SK-N-MC (cell line): ENCODE results near the gene DDAH2.

Experiments used
- EZH2 ChIP-seq: fragments of 200-600 bp; sonication (generic); IDR thresholded peaks from one replicate; pipeline ENCODE4 v1.6.1; 2017; ENCODE audit warnings: antibody characterized with exemption
- FOXP2 ChIP-seq: optimal IDR thresholded peaks from 2 replicates; pipeline ENCODE3; 2011; ENCODE audit warnings: mild to moderate bottlenecking, moderate library complexity; ENCODE audit not compliant: insufficient read depth; ENCODE audit errors: extremely low read length, control extremely low read depth
- POLR2AphosphoS5 ChIP-seq: IDR thresholded peaks from 2 replicates; pipeline ENCODE4 v1.6.1; 2012; ENCODE audit warnings: mild to moderate bottlenecking, low read depth, low read length, borderline replicate concordance

DNA sequence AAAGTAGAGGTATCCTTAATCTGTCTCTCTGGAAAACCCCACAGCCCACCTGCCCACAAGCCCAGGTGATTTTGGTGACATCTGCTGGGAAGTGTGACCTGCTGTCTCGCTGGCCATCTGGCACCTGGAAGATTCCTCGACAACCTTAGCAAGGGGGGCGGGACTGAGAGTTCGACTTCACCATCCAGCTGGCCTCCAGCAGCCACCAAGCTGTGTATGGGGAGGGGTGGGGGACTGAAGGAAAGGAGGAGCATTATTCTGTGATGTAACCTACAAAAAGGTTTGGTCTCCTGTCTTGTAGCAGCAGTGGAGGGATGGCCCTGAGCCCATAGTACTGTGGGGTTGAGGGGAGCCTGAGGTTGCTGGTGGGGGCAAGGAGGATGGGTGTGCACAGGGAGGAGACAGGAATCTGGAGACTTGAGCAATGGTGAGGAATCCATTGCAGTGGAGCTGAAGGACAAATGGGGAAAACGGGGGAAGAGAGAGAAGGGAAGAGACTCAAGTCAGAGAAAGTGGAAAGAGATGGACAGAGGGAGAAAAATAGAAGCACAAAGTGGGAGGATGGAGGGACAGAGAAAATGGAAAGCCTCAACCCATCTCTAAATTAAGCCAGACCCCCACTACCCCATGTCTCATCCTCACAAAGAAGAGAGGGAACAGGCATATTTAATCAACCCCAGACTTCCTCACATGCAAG lies 18.4 kb downstream of the DDAH2 start:
- TF ChIP-seq POLR2AphosphoS5 (no peak), EZH2 (no peak), FOXP2 (no peak)
